Hepatocyte (in vitro differentiated cells): Measurements from ENCODE around the gene DCAF5. TPM values are rescaled to one million over a fixed set of nuclear protein-coding genes. Genes with fewer than 3 reads are reported as not detected.
A peak's percentile ranks its signal among the peaks of the same experiment; 100 is the strongest.

Experiments used
- DNase-seq: peaks from one replicate; pipeline ENCODE4 v3.0.0-alpha.2; 2016; ENCODE audit warnings: low spot score
- H2AFZ ChIP-seq: fragments of 200-600 bp; sonication (generic); 2 replicates; pipeline ENCODE4 v1.6.0; 2016; ENCODE audit warnings: antibody characterized with exemption, mild to moderate bottlenecking
- H3K27ac ChIP-seq: fragments of 200-600 bp; sonication (generic); 2 replicates; pipeline ENCODE4 v1.5.1; 2016; ENCODE audit warnings: mild to moderate bottlenecking
- H3K27me3 ChIP-seq: fragments of 200-600 bp; sonication (generic); 2 replicates; pipeline ENCODE4 v1.6.1; 2016
- H3K36me3 ChIP-seq: fragments of 200-600 bp; sonication (generic); replicated peaks from 2 replicates; pipeline ENCODE4 v1.5.1; 2016; ENCODE audit warnings: low read depth; ENCODE audit not compliant: insufficient read depth
- H3K4me1 ChIP-seq: fragments of 200-600 bp; sonication (generic); 2 replicates; pipeline ENCODE4 v1.5.1; 2016; ENCODE audit warnings: mild to moderate bottlenecking, moderate library complexity; ENCODE audit not compliant: insufficient read depth
- H3K4me2 ChIP-seq: fragments of 200-600 bp; sonication (generic); 2 replicates; pipeline ENCODE4 v1.6.0; 2016
- H3K4me3 ChIP-seq: fragments of 200-600 bp; sonication (generic); 2 replicates; pipeline ENCODE4 v1.5.1; 2016; ENCODE audit warnings: mild to moderate bottlenecking
- H3K79me2 ChIP-seq: fragments of 200-600 bp; sonication (generic); 2 replicates; pipeline ENCODE4 v1.6.0; 2017; ENCODE audit warnings: mild to moderate bottlenecking
- H3K9me2 ChIP-seq: fragments of 200-600 bp; sonication (generic); replicated peaks from 2 replicates; pipeline ENCODE4 v1.6.0; 2017; ENCODE audit warnings: mild to moderate bottlenecking; ENCODE audit not compliant: insufficient read depth
- H3K9me3 ChIP-seq: fragments of 200-600 bp; sonication (generic); 2 replicates; pipeline ENCODE4 v1.5.1; 2016; ENCODE audit warnings: low read depth, mild to moderate bottlenecking
- H4K20me1 ChIP-seq: fragments of 200-600 bp; sonication (generic); 2 replicates; pipeline ENCODE4 v1.6.0; 2016; ENCODE audit warnings: mild to moderate bottlenecking; ENCODE audit not compliant: insufficient read depth, poor library complexity, severe bottlenecking
- CTCF ChIP-seq: fragments of 200-600 bp; sonication (generic); IDR thresholded peaks from 2 replicates; pipeline ENCODE4 v1.5.1; 2016; ENCODE audit warnings: antibody characterized with exemption, mild to moderate bottlenecking; ENCODE audit not compliant: poor library complexity
- EZH2 ChIP-seq: fragments of 200-600 bp; sonication (generic); IDR thresholded peaks from 2 replicates; pipeline ENCODE4 v1.6.1; 2016; ENCODE audit warnings: antibody characterized with exemption, mild to moderate bottlenecking, borderline replicate concordance
- EZH2phosphoT487 ChIP-seq: fragments of 200-600 bp; sonication (generic); IDR thresholded peaks from one replicate; pipeline ENCODE4 v1.6.1; 2018; ENCODE audit warnings: antibody characterized with exemption, mild to moderate bottlenecking, low read depth, moderate library complexity; ENCODE audit not compliant: unreplicated experiment, severe bottlenecking
- WGBS: methylation state at CpG from one replicate; pipeline ENCODE4 v1.1.6; 2016; ENCODE audit warnings: low lambda C conversion rate; ENCODE audit errors: missing lambda C conversion rate; 5-methylcytosine and 5-hydroxymethylcytosine counted together
- polyA plus RNA-seq: library from polyadenylated mRNA; unstranded; fragments of >200 nt; fragmentation: Nextera tagmentation; extraction: Ambion mirVana; gene quantifications from 2 replicates; pipeline ENCODE4 v1.2.1, GENCODE V29; 2016
- total RNA-seq: library from RNA; depleted of rRNA; stranded (reverse); fragments of >200 nt; gene quantifications from 2 replicates; pipeline ENCODE4 v1.2.3, GENCODE V29; 2014

DCAF5 gene
- total and polyA plus RNA-seq, 2 experiments from 2014 or later: 34.4 to 47.6 TPM

- H3K36me3 ChIP-seq: no peaks in the 10 kb centered on the region
- no peaks in the 10 kb centered on the region for H3K9me3 ChIP-seq
Measured at GRCh38 chr14:69086537-69086936, 66.4 kb downstream of the DCAF5 start.

GRCh38 chr14:69084023-69084422 lies 68.9 kb downstream of the DCAF5 start:
- Histone ChIP-seq H3K27me3 (no peaks in the 10 kb centered on the region), H2AFZ (no peak overlapping the region), H3K4me3 (no peak overlapping the region), H3K4me1 (peaks cover 32% of the 10 kb centered on the region), H3K4me2 (no peak overlapping the region), H3K9me3 (no peaks in the 10 kb centered on the region), H3K79me2 (no peaks in the 10 kb centered on the region), H3K9me2 (no peaks in the 10 kb centered on the region), H3K27ac (no peak overlapping the region), H3K36me3 (no peaks in the 10 kb centered on the region), H4K20me1 (no peaks in the 10 kb centered on the region)
- DNase-seq: no peak
- WGBS: 89% methylated on average over 4 of the region's 4 CpGs
- TF ChIP-seq EZH2phosphoT487: no peak
- no peak for TF ChIP-seq CTCF
- TF ChIP-seq EZH2: no peak

More at GRCh38 chr14:69086537-69086936, 66.4 kb downstream of the DCAF5 start:
- TF ChIP-seq CTCF (no peak), EZH2 (no peak), EZH2phosphoT487 (no peak)
- peak overlapping the region; percentile 10 for H3K4me2 ChIP-seq
- H3K79me2 ChIP-seq: peaks cover 8% of the 10 kb centered on the region
- H3K4me1 ChIP-seq: peaks cover 35% of the 10 kb centered on the region
- no peaks in the 10 kb centered on the region for H3K9me2 ChIP-seq
- H3K27me3 ChIP-seq: no peaks in the 10 kb centered on the region
- H3K4me3 ChIP-seq: no peak overlapping the region
- no peak for DNase-seq
- no peak overlapping the region for H2AFZ ChIP-seq
- WGBS: 96% methylated on average over 3 of the region's 3 CpGs
- peak overlapping the region; percentile 93 for H3K27ac ChIP-seq
- no peaks in the 10 kb centered on the region for H4K20me1 ChIP-seq

- TF ChIP-seq EZH2phosphoT487: no peak
- TF ChIP-seq CTCF: no peak
- no peak for TF ChIP-seq EZH2
- Histone ChIP-seq H3K27ac (no peak overlapping the region), H3K9me2 (no peaks in the 10 kb centered on the region), H3K36me3 (no peaks in the 10 kb centered on the region), H3K27me3 (no peaks in the 10 kb centered on the region), H3K4me3 (no peak overlapping the region), H3K79me2 (peaks cover 4% of the 10 kb centered on the region), H3K9me3 (no peaks in the 10 kb centered on the region), H3K4me2 (no peak overlapping the region), H2AFZ (no peak overlapping the region), H4K20me1 (no peaks in the 10 kb centered on the region), H3K4me1 (peaks cover 34% of the 10 kb centered on the region)
- DNase-seq: no peak
- 91% methylated on average over 6 of the region's 6 CpGs for WGBS
Measured at GRCh38 chr14:69083181-69083580, 69.7 kb downstream of the DCAF5 start.

- H2AFZ ChIP-seq: no peak overlapping the region
- H4K20me1 ChIP-seq: no peaks in the 10 kb centered on the region
- no peak overlapping the region for H3K4me3 ChIP-seq
- TF ChIP-seq EZH2phosphoT487 (no peak), CTCF (no peak), EZH2 (no peak)
- no peaks in the 10 kb centered on the region for H3K27me3 ChIP-seq
- WGBS: 49% methylated on average over 2 of the region's 2 CpGs
- peak; percentile 10 for DNase-seq
- no peaks in the 10 kb centered on the region for H3K9me2 ChIP-seq
- H3K36me3 ChIP-seq: no peaks in the 10 kb centered on the region
- H3K4me2 ChIP-seq: peak overlapping the region; percentile 23
- no peaks in the 10 kb centered on the region for H3K9me3 ChIP-seq
- H3K4me1 ChIP-seq: peaks cover 21% of the 10 kb centered on the region
- peak overlapping the region; percentile 20 for H3K27ac ChIP-seq
- peaks cover 8% of the 10 kb centered on the region for H3K79me2 ChIP-seq
Measured at GRCh38 chr14:69081271-69081670, 71.6 kb downstream of the DCAF5 start.
